ENCODE data around the gene NR2C2. TPM values are rescaled to one million over a fixed set of nuclear protein-coding genes. Genes with fewer than 3 reads are reported as not detected.

NR2C2 gene
- total and polyA plus RNA-seq, 2 of the 13 experiments (the other 11 are each of a cell fraction or from before 2014, with no cell fraction given) = 7.8 to 11.8 TPM

- peak; percentile 51 for TF ChIP-seq HNF1A (IDR thresholded peaks at IDR 0.05; ENCODE audit: low read depth)
- no peak for TF ChIP-seq HNF1A (CRISPR knock-in tag; IDR thresholded peaks at IDR 0.05; ENCODE audit: borderline replicate concordance)
- no peak for TF ChIP-seq XBP1 (CRISPR knock-in tag; IDR thresholded peaks at IDR 0.05)
- no peak for TF ChIP-seq ZNF34 (CRISPR knock-in tag; IDR thresholded peaks at IDR 0.05; ENCODE audit: borderline replicate concordance)
- no peak for TF ChIP-seq ZFP62 (CRISPR knock-in tag; IDR thresholded peaks at IDR 0.05)
- no peak for TF ChIP-seq ZBTB10 (CRISPR knock-in tag; IDR thresholded peaks at IDR 0.05; ENCODE audit: borderline replicate concordance)
- no peak for TF ChIP-seq ZBTB14 (CRISPR knock-in tag; IDR thresholded peaks at IDR 0.05)
- TF ChIP-seq RXRB (CRISPR knock-in tag; IDR thresholded peaks at IDR 0.05; ENCODE audit: borderline replicate concordance) = peak; percentile 15; the same call in 1 of the 2 replicates
- TF ChIP-seq ZFP37 (CRISPR knock-in tag; IDR thresholded peaks at IDR 0.05; ENCODE audit: borderline replicate concordance) = no peak
- TF ChIP-seq MAZ (IDR thresholded peaks at IDR 0.05; ENCODE audit: borderline replicate concordance, low read depth, low read length) = no peak
- no peak for TF ChIP-seq MAZ (CRISPR knock-in tag; IDR thresholded peaks at IDR 0.05; ENCODE audit: low read depth)
- no peak for TF ChIP-seq TOE1 (CRISPR knock-in tag; IDR thresholded peaks at IDR 0.05)
- TF ChIP-seq ZNF207 (IDR thresholded peaks at IDR 0.05; ENCODE audit: borderline replicate concordance) = no peak
- TF ChIP-seq U2AF1 (optimal IDR thresholded peaks at IDR 0.05; ENCODE audit: low read depth, low read length) = no peak
- TF ChIP-seq SP140L (CRISPR knock-in tag; IDR thresholded peaks at IDR 0.05; ENCODE audit: borderline replicate concordance) = no peak
- TF ChIP-seq ERF (CRISPR knock-in tag; IDR thresholded peaks at IDR 0.05) = no peak
- TF ChIP-seq TRIM22 (IDR thresholded peaks at IDR 0.05) = no peak
- TF ChIP-seq ZNF251 (CRISPR knock-in tag; IDR thresholded peaks at IDR 0.05) = no peak
- no peak for TF ChIP-seq ZNF143 (CRISPR knock-in tag; IDR thresholded peaks at IDR 0.05)
- no peak for TF ChIP-seq ZFAT (CRISPR knock-in tag; conservative IDR thresholded peaks at IDR 0.05)
- TF ChIP-seq HNF1B (CRISPR knock-in tag; IDR thresholded peaks at IDR 0.05) = no peak
Measured at GRCh38 chr3:14943042-14943441, 4.3 kb upstream of the NR2C2 start (continued).
